Esophagus muscularis mucosa (tissue), 3 donors: ENCODE results near the gene TMEM94.

Source experiments
- CTCF ChIP-seq, 3 experiments: fragments of 200-600 bp in 2 of 3; fragments of 450-650 bp in 1 of 3; sonication (generic) in 2 of 3; IDR thresholded peaks; one replicate each; pipeline ENCODE4 v1.5.1; 2017 to 2019; ENCODE audit warnings: antibody characterized with exemption in 3 of 3, mild to moderate bottlenecking in 2 of 3, moderate library complexity in 1 of 3
- POLR2A ChIP-seq: fragments of 450-650 bp; IDR thresholded peaks from one replicate; pipeline ENCODE4 v1.6.1; 2017; ENCODE audit warnings: antibody characterized with exemption, moderate library complexity, mild to moderate bottlenecking, low read depth
- POLR2AphosphoS5 ChIP-seq, 2 donors: sonication (generic); formaldehyde crosslinking; IDR thresholded peaks; one replicate each; pipeline ENCODE4 v1.6.1; 2017; ENCODE audit warnings: antibody characterized with exemption in 2 of 2

GRCh38 chr17:75407655-75408352 lies 48.6 kb upstream of the TMEM94 start:
- TF ChIP-seq CTCF (IDR thresholded peaks at IDR 0.05), result no peak
- TF ChIP-seq POLR2A, result no peak
- TF ChIP-seq POLR2AphosphoS5 (IDR thresholded peaks at IDR 0.05), result no peak
